T-helper 2 cell treated with Interferon-gamma antibody and Interleukin-4, amounts not matched to agents 5 μg/mL and 100 μg/mL, for 36 hours (primary cell): ENCODE data around the gene GID4.

Experiments used
- DNase-seq: peaks from one replicate; pipeline ENCODE4 v3.0.0; 2021; ENCODE audit warnings: low spot score
- H3K27ac Mint-ChIP-seq: one replicate; pipeline ENCODE4 v1.8.0; 2021; ENCODE audit warnings: mild to moderate bottlenecking, mixed read lengths
- H3K27me3 Mint-ChIP-seq: one replicate; pipeline ENCODE4 v1.8.0; 2021; ENCODE audit warnings: low read depth, mixed read lengths
- H3K36me3 Mint-ChIP-seq: one replicate; pipeline ENCODE4 v1.8.0; 2021; ENCODE audit warnings: low read depth, mixed read lengths
- H3K4me1 Mint-ChIP-seq: one replicate; pipeline ENCODE4 v1.8.0; 2021; ENCODE audit warnings: low read depth, mixed read lengths
- H3K4me3 Mint-ChIP-seq: one replicate; pipeline ENCODE4 v1.8.0; 2022; ENCODE audit warnings: mild to moderate bottlenecking, moderate library complexity, mixed read lengths
- H3K9me3 Mint-ChIP-seq: one replicate; pipeline ENCODE4 v1.8.0; 2021; ENCODE audit warnings: mixed read lengths

Gene GID4

DNA sequence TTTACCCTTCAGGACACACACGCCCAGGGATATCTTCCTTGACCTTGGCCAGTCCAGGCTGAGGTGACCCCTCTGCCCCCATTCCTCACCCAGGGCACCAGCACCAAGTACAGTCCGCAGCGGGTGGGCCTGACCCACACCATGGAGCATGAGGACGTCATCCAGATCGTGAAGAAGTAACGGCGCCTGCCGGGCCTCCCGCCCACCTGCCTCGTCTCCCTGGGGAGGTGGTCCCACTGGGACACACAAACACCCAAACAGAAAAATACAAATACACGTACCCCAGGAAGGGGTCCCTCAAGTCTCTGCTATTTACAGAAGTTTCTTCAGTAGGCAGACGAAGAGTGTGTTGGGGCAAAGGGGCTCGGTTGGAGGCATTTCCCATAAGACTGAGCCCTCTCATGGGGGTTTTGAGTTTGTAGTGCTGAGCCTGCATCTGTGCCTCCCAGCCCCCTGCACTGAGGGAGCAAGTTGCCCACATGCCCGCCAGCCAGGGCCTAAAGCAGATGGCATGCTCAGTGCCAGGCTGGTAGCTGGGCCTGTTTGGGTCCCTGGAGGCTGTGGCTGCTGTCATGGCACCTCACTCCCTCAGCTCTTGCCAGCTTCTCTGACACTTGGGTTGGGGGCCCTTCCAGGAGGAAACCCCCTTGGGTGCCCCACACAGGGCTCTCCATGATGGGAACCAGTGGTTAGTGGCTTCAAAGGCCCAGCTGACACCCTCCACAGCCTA, 68.0 kb downstream of the GID4 start:
- DNase-seq: no peak
- H3K27me3 Mint-ChIP-seq: no peaks in the 10 kb centered on the region
- H3K4me3 Mint-ChIP-seq: no peak overlapping the region
- H3K36me3 Mint-ChIP-seq: peaks cover 8% of the 10 kb centered on the region
- H3K4me1 Mint-ChIP-seq: no peaks in the 10 kb centered on the region
- no peaks in the 10 kb centered on the region for H3K9me3 Mint-ChIP-seq
- no peak overlapping the region for H3K27ac Mint-ChIP-seq

DNA sequence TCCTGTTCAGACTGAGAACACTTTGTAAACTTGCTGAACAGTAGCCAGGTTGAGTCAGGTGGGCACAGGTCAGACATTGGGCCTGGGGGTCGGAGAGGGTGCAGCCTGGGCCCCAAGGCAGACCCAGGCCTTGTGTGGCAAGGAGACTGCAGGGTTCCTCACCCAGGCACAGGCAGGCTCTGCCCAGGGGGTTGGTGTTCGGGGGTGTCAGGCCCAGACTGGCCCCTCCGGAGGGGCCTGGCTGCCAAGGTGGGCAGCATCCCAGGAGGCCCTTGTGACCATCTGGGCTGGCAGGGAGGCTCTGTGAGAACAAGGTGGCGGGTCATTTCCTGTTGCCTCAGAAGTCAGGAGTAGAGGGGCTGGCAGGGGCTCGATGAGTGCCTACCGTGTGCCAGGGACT, 68.8 kb downstream of the GID4 start:
- H3K36me3 Mint-ChIP-seq: peaks cover 8% of the 10 kb centered on the region
- no peaks in the 10 kb centered on the region for H3K27me3 Mint-ChIP-seq
- no peaks in the 10 kb centered on the region for H3K9me3 Mint-ChIP-seq
- no peak overlapping the region for H3K4me3 Mint-ChIP-seq
- DNase-seq: no peak
- no peak overlapping the region for H3K27ac Mint-ChIP-seq
- H3K4me1 Mint-ChIP-seq: no peaks in the 10 kb centered on the region

DNA sequence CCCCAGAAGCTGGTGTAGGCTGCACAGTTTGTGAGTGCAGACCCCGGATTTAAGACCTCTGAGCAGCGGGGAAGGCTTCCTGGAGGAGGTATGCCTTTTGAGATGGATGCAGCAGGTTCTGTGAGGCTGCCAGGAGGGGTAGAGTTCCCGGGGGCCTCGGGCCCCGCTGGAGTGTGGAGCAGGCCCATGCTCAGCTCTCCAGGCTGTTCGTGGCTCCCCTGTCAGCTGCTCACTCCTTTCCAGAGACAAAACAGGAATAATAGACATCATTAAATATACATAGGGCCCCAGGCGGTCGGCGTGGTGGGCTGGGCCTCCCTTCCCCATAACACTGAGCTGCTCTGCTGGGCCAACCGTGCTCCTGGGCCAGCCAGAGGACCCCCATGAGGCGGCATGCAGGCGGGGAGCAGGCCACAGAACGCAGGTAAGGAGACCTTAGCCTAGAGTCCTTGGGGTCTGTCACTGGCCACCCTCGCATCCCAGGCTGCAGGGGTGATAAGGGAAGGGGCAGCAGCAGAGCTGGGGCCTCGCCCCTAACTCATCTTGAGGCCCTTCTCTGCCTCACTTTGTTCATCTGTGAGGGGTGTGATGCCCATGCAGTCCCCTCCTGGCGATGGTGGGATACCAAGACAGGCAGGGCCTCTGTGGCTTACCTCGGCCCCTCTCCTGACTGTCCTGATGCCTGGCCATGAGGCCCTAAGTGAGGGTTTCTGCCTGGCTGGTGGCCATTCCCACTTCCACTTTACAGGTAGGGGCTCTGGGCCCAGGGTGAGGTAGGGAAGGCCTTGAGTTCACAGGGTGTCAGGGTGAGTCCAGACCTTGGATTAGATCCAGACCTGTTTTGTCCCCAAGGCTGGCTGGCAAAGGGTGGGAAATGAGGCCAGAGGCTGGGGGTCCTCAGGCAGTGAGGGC, 69.4 kb downstream of the GID4 start, which contains the start of gene MYO15A:
Gene MYO15A (plus strand): TSS at position 356 of the 912 bp plus-strand sequence. CDS start 10,045 bp downstream, outside the sequence.
- DNase-seq: no peak
- H3K4me1 Mint-ChIP-seq: no peaks in the 10 kb centered on the region
- H3K27me3 Mint-ChIP-seq: no peaks in the 10 kb centered on the region
- H3K36me3 Mint-ChIP-seq: peaks cover 8% of the 10 kb centered on the region
- no peaks in the 10 kb centered on the region for H3K9me3 Mint-ChIP-seq
- no peak within 1 kb of the TSS for H3K27ac Mint-ChIP-seq
- no peak within 1 kb of the TSS for H3K4me3 Mint-ChIP-seq

DNA sequence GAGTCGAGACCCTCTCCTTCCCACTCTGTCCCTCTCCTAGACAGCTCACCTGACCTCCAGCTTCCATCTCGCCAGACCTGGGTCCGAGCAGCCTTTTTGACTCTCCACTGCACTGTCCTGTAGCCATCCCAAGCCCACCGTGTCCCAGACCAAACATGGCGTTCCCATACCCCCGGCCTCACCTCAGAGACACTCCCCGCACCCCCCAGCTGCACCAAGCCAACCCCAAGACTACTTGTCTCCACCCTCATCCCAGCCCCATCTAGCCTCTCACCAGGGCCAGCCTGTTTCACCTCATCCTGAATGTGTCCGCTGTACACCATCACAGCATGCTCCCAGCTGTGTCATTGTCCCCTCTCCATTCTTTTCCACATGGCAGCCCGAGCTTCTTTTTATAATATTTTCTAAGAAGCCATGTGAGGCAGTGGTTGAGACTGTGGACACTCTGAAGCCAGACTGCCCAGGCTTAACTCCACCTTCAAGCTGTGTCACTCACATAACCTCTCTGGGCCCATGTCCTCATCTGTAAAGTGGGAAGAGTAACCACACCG, 70.8 kb downstream of the GID4 start:
- Mint-ChIP-seq H3K9me3 (no peaks in the 10 kb centered on the region), H3K4me3 (no peak overlapping the region), H3K4me1 (no peaks in the 10 kb centered on the region), H3K36me3 (peaks cover 4% of the 10 kb centered on the region), H3K27ac (no peak overlapping the region), H3K27me3 (no peaks in the 10 kb centered on the region)
- no peak for DNase-seq

DNA sequence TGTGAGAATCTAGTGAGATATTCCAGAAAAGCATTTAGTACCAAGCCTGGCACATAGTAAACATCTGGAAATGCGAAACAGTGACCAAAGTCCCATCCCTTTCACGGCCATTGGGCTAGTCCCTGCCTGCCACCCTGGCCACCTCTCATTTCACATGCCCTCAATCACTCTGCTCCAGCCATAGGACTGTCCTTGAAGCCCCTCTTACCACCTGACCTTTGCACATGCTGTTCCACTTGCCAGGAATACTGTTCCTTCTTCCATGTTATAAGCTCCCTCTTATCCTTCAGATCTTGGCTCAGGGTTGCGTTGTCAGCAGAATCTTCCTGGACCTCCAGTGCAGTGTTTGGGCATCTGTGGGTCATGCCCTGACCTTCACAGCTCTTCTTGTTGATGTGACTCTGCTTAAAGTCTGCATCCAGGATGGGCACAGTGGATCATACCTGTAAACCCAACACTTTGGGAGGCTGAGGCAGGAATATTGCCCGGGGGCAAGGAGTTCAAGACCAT, 71.5 kb downstream of the GID4 start:
- H3K4me3 Mint-ChIP-seq: no peak overlapping the region
- H3K27ac Mint-ChIP-seq: no peak overlapping the region
- H3K27me3 Mint-ChIP-seq: no peaks in the 10 kb centered on the region
- DNase-seq: no peak
- H3K36me3 Mint-ChIP-seq: peaks cover 4% of the 10 kb centered on the region
- no peaks in the 10 kb centered on the region for H3K4me1 Mint-ChIP-seq
- H3K9me3 Mint-ChIP-seq: no peaks in the 10 kb centered on the region

DNA sequence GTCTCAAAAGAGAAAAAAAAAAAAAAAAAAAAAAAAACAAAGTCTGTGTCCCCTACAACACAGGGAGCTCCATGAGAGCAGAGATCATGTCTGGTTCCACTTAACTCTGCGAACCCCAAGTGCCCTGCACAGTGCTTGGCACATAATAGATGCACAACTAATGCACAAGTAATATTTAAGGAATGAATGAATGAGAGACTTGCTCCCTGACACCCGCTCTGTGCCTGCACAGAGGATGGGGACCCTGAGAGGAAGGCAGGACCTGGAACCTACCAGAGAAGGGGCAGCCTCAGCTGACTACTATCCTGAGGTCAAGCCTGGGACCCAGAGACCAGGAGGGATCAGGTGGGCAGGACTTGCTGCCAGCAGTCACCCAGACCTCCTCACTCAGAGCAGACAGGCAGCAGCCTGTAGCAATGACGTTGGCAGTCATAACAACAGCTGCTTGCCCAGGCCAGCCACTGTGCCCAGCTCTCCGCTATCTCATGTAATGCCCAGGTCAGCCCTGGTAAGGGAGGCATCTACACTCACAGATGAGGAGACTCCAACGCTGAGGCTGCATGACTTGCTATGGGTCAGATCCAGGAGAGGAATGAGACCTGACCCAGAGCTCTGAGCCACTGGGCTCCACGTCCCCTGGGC, 72.2 kb downstream of the GID4 start:
- H3K9me3 Mint-ChIP-seq: no peaks in the 10 kb centered on the region
- peaks cover 4% of the 10 kb centered on the region for H3K36me3 Mint-ChIP-seq
- H3K27ac Mint-ChIP-seq: no peak overlapping the region
- DNase-seq: no peak
- no peak overlapping the region for H3K4me3 Mint-ChIP-seq
- H3K27me3 Mint-ChIP-seq: no peaks in the 10 kb centered on the region
- no peaks in the 10 kb centered on the region for H3K4me1 Mint-ChIP-seq

DNA sequence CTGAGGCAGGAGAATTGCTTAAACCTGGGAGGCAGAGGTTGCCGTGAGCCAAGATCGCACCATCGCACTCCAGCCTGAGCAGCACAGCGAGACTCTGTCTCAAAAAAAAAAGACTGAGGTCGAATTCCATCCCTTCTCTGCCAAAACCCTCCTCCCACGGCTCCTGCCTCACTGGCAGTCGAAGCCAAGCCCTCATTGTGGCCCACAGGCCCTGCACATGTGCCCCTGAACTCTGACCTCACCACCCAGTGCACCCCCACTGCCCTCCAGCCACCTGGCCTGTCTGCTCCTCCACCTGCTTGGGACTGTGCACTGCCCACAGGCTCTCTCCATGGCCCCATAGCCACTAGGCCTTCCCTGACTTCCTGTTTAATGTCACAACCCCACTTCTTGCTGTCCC, 76.3 kb downstream of the GID4 start:
- H3K36me3 Mint-ChIP-seq: no peaks in the 10 kb centered on the region
- no peaks in the 10 kb centered on the region for H3K4me1 Mint-ChIP-seq
- H3K9me3 Mint-ChIP-seq: peaks cover 4% of the 10 kb centered on the region
- no peak overlapping the region for H3K4me3 Mint-ChIP-seq
- H3K27me3 Mint-ChIP-seq: no peaks in the 10 kb centered on the region
- DNase-seq: no peak
- no peak overlapping the region for H3K27ac Mint-ChIP-seq

DNA sequence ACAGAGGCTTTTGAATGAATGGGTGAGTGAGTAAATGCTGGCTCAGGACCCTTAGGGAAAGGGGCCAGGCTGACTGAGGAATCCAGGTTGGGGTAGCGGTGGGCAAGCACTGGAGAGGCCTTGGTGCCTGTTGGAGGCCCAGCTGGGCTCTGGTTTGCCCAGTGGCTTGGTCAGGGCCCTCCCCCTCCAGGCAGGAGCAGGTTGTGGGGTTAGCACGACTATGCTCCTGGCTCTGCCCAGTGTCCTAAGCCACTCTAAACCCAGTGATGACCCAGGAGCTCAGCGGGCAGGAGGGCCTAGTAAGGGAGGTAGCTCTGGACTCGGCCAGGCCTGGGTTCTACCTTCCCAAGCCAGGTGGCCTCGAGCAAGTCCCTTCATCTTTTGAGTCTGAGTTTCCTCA, 76.9 kb downstream of the GID4 start:
- H3K9me3 Mint-ChIP-seq: peaks cover 4% of the 10 kb centered on the region
- H3K4me1 Mint-ChIP-seq: no peaks in the 10 kb centered on the region
- H3K27ac Mint-ChIP-seq: no peak overlapping the region
- H3K36me3 Mint-ChIP-seq: no peaks in the 10 kb centered on the region
- no peak for DNase-seq
- no peak overlapping the region for H3K4me3 Mint-ChIP-seq
- H3K27me3 Mint-ChIP-seq: no peaks in the 10 kb centered on the region

DNA sequence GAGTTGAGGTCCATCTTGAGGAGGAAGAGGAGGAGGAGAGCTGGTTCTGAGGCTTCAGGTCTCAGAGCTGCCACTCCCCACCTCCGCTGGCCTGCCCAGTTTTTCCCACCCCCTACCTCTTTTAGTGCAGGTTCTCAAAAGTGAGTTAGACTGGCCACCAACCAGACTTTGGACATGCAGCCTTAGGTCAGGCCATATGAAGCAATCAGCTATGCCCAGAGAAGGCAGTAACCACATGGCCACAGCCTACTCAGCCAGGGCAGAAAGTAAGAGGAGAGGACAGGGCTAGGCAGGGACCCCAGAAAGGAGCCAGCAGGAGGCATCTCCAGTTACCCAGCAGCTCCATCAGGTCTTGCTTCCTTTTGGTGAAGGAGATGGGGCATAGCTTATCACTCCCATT, 78.3 kb downstream of the GID4 start:
- Mint-ChIP-seq H3K4me1 (no peaks in the 10 kb centered on the region), H3K4me3 (no peak overlapping the region), H3K27me3 (no peaks in the 10 kb centered on the region), H3K36me3 (no peaks in the 10 kb centered on the region), H3K27ac (no peak overlapping the region), H3K9me3 (peaks cover 4% of the 10 kb centered on the region)
- no peak for DNase-seq
